MM.1S (cell line): ENCODE measurements around the gene SH3D19.

Experiments used
- CTCF ChIP-seq: fragments of 300-600 bp; sonication (generic); IDR thresholded peaks from 2 replicates; pipeline ENCODE4 v1.5.1; 2016; ENCODE audit warnings: antibody characterized with exemption, low read length, mixed read lengths
- EZH2 ChIP-seq: fragments of 300-600 bp; sonication (generic); optimal IDR thresholded peaks from 2 replicates; pipeline ENCODE3; 2017; ENCODE audit warnings: low read depth, mild to moderate bottlenecking, antibody characterized with exemption, low read length, mixed read lengths

- no peak for TF ChIP-seq CTCF
- TF ChIP-seq EZH2: no peak
Observed at GRCh38 chr4:151207186-151207585, 118.2 kb downstream of the SH3D19 start.
